Ectodermal cell (in vitro differentiated cells): ENCODE measurements around the gene CABP4.

ENCODE experiments used
- H3K27ac ChIP-seq: 2 replicates; pipeline ENCODE4 v1.7.0; 2013; ENCODE audit warnings: mild to moderate bottlenecking, low read depth, low read length; ENCODE audit not compliant: insufficient read depth, poor library complexity, severe bottlenecking
- H3K27me3 ChIP-seq: 2 replicates; pipeline ENCODE4 v1.7.0; 2013; ENCODE audit warnings: mild to moderate bottlenecking, low read length; ENCODE audit not compliant: insufficient read depth, control insufficient read depth, poor library complexity, severe bottlenecking
- H3K36me3 ChIP-seq: one replicate; pipeline ENCODE4 v1.7.0; 2013; ENCODE audit warnings: low read length; ENCODE audit not compliant: control insufficient read depth, insufficient read depth
- H3K4me1 ChIP-seq: one replicate; pipeline ENCODE4 v1.7.0; 2013; ENCODE audit warnings: low read length; ENCODE audit not compliant: control insufficient read depth, insufficient read depth
- H3K4me3 ChIP-seq: 2 replicates; pipeline ENCODE4 v1.7.0; 2013; ENCODE audit warnings: low read depth, low read length, control low read depth; ENCODE audit not compliant: insufficient read depth
- H3K9me3 ChIP-seq: 2 replicates; pipeline ENCODE4 v1.7.0; 2013; ENCODE audit warnings: mild to moderate bottlenecking, low read length, moderate library complexity; ENCODE audit not compliant: control insufficient read depth
- WGBS, 2 experiments: methylation state at CpG; one replicate each; pipeline ENCODE4 v1.1.7; 2013; ENCODE audit warnings: missing lambda C conversion rate in 2 of 2; 5-methylcytosine and 5-hydroxymethylcytosine counted together

CABP4 gene

DNA sequence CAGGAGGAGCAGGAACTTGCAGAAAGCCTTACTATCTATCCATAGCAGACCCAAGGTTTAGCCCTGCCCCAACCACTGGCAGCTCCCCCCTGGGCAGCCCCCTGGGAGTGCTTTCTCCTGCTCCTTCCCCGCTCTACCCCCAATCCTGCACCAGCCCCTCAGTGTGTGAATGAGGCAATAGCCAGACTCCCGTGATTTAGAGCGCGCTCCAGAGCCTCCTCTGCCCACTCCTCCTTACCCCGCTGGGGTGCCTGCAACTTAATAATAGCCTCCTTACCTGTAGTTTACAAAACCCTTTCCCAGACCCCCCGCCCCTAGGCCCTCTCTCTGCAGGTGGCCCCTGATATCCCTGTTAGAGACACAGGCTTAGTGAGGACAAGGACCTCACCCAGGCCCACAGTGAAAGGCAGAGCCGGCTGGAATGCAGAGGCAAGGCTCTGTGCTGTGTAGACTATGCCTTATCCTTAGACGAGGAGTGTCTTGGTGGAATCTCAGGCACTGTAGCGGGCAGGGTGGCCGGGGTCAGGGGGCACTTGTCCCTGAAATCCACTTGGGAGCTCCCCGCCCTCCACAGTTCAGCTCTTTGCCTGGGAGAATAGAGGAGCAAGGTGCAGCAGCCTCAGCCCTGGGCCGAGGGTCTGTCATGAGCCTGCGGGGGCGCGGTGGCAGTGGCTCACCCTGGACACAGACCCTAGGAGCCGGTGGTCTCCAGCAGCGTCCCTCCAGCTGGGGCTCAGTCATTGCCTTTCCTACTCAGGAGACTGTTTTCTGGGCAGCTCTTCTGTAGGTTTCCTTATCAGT is 44.0 kb upstream of the CABP4 start:
- Histone ChIP-seq H3K4me1 (peaks cover 11% of the 10 kb centered on the region), H3K36me3 (no peaks in the 10 kb centered on the region), H3K4me3 (no peak overlapping the region), H3K9me3 (no peaks in the 10 kb centered on the region), H3K27me3 (peaks cover 29% of the 10 kb centered on the region), H3K27ac (no peak overlapping the region)
- WGBS, 2 experiments: 81 to 83% methylated on average over 17 of the region's 17 CpGs

DNA sequence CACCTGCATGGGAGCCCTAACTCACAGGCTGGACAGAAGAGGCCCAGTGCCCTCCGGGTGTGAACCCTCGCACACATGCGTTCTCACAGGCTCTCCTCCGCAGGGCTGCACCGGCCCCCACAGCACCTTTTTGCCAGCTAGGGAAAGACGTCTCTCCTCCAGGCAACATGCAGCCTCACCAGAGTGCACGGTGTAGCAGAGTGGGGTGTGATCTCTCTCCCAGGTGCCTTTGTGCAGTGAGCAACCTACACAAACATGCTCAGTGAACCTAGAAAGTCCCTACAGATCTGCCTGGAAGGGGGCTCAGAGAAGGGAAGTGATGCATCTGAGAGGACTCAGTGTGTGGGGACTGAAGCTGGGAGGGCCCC is 43.4 kb upstream of the CABP4 start:
- H3K36me3 ChIP-seq: no peaks in the 10 kb centered on the region
- no peaks in the 10 kb centered on the region for H3K9me3 ChIP-seq
- WGBS, 2 experiments: 87 to 92% methylated on average over 7 of the region's 7 CpGs
- H3K27ac ChIP-seq: no peak overlapping the region
- H3K27me3 ChIP-seq: peaks cover 33% of the 10 kb centered on the region
- H3K4me1 ChIP-seq: peaks cover 11% of the 10 kb centered on the region
- H3K4me3 ChIP-seq: no peak overlapping the region

DNA sequence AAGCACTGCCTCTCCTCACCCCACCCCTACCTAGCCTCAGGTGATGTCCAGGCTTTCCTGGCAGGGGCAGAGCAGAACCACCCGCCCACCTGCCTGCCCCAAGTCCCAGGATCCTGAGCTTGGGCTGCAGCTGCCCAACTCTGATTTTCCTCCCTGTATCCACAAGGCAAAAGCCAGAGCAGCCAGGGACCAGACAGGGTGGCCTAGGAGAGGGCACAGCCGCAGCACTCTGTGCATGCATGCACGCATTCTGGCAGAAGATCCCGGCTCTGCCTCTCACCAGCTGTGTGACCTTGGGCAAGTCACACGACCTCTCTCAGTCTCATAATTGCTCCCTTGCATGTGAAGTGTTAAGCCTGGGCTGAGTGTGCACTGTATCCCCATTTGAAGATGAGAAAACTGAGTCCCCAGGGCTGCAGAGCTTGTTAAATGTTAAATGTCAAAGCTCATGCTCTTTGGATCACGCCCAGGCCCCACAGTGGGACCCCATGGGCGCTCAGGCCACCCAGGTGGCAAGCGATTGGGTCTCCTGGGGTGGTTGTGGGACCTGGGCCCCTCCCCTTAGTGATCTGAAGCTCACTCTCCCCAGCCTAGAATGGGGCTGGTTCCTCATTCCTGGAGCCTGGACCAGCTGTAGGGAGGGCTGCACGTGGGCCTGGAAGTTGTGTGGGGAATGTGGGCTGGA is 42.5 kb upstream of the CABP4 start:
- Histone ChIP-seq H3K4me1 (peaks cover 11% of the 10 kb centered on the region), H3K27ac (no peak overlapping the region), H3K9me3 (no peaks in the 10 kb centered on the region), H3K27me3 (peaks cover 33% of the 10 kb centered on the region), H3K4me3 (no peak overlapping the region), H3K36me3 (no peaks in the 10 kb centered on the region)
- 83% methylated on average over 9 of the region's 9 CpGs for WGBS, 2 experiments

DNA sequence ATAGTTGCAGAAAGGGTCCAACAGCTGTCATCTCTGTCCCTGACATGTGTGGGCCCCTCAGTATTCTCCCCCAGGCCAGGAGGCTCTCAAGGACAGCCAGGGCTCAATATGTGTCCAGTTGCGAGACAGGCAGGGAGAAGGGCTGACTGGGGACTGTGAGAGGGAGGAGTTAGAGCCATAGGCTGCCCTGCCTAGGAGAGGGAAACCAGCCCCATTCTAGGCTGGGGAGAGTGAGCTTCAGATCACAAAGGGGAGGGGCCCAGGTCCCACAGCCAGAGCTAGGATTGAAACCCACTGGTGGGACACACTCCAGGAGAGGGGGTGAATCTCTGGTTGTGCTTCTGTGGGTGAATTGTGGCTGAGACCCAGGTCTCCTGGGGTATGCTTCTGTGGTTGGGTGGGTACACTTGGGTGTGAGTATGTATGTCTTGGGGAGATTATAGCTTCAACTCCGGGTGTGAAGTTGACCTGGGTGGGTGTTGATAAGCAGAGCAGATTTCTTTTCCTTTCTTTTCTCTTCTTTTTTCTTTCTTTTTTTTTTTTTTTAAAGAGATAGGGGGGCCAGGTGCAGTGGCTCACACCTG is 41.8 kb upstream of the CABP4 start:
- H3K27ac ChIP-seq: no peak overlapping the region
- H3K36me3 ChIP-seq: no peaks in the 10 kb centered on the region
- H3K4me1 ChIP-seq: peaks cover 11% of the 10 kb centered on the region
- H3K9me3 ChIP-seq: no peaks in the 10 kb centered on the region
- WGBS, 2 experiments: 73 to 87% methylated on average over 1 of the region's 2 CpGs
- no peak overlapping the region for H3K4me3 ChIP-seq
- H3K27me3 ChIP-seq: peaks cover 37% of the 10 kb centered on the region

DNA sequence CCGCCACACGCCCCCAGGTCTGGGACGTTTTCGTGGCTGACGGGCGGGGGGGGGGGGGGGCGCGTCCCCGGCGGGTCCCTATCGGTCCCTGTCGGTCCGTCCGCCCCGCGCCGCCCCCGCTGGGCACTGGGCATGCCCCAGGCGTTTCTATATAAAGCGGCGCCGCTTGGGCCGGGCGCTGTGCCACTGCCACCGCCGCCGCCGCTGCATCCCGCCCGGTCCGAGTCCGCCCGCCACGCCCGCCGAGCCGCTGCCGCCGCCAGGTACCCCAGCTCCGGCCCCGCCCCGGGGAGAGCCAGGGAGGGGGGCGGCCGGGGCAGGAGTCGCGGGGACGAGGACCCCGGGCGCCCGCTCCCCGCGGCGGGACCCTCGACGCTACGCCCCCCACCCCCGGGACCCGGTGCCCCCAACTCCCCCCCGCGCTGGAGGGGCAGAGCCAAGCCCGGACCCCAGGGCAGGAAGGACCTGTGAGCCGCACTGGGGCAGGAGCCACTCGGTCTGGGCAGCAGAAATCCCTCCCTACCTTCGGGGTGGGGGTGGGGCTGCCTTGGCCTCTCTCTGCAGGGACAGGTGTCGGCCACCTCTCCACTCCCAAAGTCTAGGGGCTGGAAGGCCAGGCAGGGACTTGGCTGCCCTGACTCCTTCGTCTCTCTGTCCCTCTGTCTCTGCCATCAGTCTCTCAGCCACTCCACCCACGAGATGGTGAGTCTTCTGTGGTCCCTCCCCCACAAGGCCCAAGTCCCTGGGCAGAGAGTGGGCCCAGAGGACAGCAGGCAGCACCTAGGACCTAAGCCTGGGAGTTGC is 39.5 kb upstream of the CABP4 start, which contains the start of gene CARNS1:
Gene CARNS1 (plus strand): TSS at position 178 of the 804 bp plus-strand sequence. CDS start 522 bp downstream, at position 700.
- WGBS, 2 experiments: 5 to 6% methylated on average over 66 to 67 of the region's 67 CpGs
- H3K27me3 ChIP-seq: peaks cover 56% of the 10 kb centered on the region
- no peaks in the 10 kb centered on the region for H3K36me3 ChIP-seq
- H3K9me3 ChIP-seq: no peaks in the 10 kb centered on the region
- H3K27ac ChIP-seq: no peak within 1 kb of the TSS
- H3K4me1 ChIP-seq: peaks cover 16% of the 10 kb centered on the region
- H3K4me3 ChIP-seq: no peak within 1 kb of the TSS

DNA sequence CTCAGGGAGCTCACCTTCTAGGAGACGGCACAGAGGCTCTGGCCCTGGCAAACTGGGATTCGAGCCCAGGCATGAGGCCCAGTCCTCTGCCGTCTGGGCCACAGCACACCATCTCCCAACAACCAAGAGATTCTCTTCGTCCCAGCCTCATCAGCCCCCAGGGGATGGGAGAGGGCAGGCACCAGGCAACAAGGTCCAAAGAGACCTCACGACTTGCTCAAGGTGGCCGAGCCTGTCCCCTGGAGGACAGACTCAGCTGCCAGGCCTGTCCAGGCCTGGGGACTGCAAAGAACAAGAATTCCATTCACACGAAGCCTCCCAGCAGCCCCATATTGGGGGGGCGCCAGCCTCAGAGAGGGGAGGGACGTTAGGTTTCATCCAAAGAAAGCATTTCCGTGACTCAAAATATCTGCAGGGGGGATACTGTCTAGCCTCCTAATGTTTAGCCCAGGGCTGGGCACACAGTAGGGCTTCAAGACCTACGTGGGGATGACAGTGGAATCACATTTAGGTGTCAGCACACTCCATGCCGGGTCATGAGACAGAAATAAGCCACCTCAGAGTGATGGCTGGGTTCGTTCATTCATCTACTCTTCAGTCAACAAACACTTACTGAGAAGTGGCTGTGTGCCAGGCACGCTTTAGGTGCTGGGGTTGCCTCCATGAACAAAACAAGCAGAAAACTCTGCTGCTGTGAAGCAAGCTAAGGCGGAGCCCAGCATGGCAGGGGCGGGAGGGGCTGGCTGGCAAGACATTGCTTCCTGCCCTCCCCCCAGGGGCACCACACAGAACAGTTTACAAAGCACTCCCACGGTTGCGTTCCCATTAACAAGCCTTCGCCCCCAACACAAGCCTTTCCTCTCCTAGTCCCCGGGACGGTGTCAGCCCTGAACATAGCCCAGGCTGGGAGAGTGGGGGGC is 38.5 kb upstream of the CABP4 start:
- Histone ChIP-seq H3K27ac (no peak overlapping the region), H3K4me3 (no peak overlapping the region), H3K36me3 (no peaks in the 10 kb centered on the region), H3K27me3 (peaks cover 56% of the 10 kb centered on the region), H3K9me3 (no peaks in the 10 kb centered on the region), H3K4me1 (peaks cover 7% of the 10 kb centered on the region)
- WGBS, 2 experiments: 74 to 81% methylated on average over 21 of the region's 21 CpGs

DNA sequence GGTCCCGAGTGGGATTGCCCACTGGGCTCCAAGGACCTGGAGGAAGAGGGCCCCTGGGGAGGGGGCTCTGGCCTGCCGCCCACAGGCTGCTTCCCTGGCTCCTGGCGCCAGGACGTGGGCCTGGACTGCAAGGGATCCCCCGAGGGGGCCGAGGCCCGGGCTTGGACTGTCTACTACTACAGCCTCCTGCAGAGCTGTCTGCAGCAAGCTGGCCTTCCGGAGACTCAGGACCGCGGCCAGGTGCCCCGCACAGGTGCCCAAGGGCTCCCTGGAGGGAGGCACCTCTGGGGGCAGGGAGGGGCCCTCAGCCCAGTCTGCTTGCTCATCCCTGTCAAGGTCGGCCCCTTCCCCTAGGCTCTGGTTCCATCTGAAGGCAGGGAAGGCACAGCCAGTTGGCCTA is 37.7 kb upstream of the CABP4 start:
- H3K4me1 ChIP-seq: peaks cover 5% of the 10 kb centered on the region
- H3K9me3 ChIP-seq: no peaks in the 10 kb centered on the region
- WGBS, 2 experiments: 85 to 88% methylated on average over 12 of the region's 12 CpGs
- peaks cover 52% of the 10 kb centered on the region for H3K27me3 ChIP-seq
- H3K36me3 ChIP-seq: no peaks in the 10 kb centered on the region
- H3K27ac ChIP-seq: no peak overlapping the region
- no peak overlapping the region for H3K4me3 ChIP-seq

DNA sequence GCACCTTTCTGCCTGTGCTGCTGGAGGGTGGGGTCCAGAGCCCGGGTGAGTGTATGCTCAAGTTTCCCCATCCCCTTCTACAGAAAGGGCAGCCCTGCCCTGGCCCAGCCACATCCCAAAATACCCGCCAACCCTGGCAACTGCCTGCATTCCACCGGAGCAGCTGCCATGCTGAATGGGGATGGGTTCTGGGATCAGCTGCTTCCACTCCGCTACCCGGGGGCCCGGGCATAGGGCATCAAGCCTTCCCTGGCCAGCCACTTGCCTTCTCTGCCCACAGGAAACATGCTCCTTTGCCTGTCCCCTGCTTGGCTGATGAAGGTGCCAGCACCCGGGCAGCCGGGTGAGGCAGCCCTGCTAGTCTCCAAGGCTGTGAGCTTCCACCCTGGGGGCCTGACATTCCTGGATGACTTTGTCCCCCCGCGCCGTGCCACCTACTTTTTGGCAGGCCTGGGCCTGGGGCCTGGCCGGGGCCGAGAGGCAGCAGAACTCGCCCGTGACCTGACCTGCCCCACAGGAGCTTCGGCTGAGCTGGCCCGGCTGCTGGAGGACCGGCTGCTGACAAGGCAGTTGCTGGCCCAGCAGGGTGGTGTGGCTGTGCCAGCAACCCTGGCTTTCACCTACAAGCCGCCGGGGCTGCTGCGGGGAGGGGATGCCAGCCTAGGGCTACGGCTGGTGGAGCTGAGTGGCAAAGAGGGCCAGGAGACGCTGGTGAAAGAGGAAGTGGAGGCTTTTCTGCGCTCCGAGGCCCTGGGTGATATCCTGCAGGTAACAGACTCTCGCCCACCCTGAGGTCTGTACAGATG is 36.5 kb upstream of the CABP4 start:
- 92% methylated on average over 26 of the region's 26 CpGs for WGBS, 2 experiments
- H3K36me3 ChIP-seq: no peaks in the 10 kb centered on the region
- H3K4me1 ChIP-seq: peaks cover 5% of the 10 kb centered on the region
- peaks cover 50% of the 10 kb centered on the region for H3K27me3 ChIP-seq
- H3K4me3 ChIP-seq: no peak overlapping the region
- H3K9me3 ChIP-seq: no peaks in the 10 kb centered on the region
- no peak overlapping the region for H3K27ac ChIP-seq
